ENCODE data around the gene LDAH.
"Not testable (repeated sequence)": the region's sequence is repeated elsewhere in the genome, so short reads cannot be mapped to it uniquely, and the experiment has no call there.

Gene LDAH

DNA sequence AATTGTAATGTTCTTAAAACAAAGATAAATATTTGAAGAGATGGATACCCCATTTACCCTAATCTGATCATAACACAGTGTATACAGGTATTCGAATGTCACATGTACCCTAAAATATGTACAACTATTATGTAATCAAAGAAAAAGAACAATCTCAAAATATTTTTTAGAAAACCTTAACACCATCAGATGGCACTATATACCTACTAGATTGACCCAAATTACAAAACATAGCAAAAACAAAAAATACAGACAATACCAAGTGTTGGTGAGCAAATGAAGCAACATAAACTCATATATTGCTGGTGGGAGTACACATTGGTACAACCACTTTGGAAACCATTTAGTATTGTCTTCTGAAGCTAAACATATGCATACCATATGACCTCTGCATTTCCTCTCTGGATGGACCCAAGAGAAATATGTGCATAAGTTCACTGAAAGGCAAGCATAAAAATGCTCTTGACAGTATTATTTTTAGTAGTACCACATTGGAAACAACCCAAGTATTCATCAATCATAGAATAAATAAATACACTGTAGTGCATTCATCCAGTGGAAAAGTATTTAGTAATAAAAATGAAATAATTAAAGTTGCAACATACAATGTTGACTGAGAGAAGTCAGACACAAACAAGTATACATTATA is 100.2 kb downstream of the LDAH start:
- DNase-seq (ENCODE audit: low spot score): no peak

- no peak for DNase-seq (ENCODE audit: low spot score)
Measured at GRCh38 chr2:20717641-20718040, 105.3 kb downstream of the LDAH start.

GRCh38 chr2:20716164-20716563 is 106.7 kb downstream of the LDAH start:
- not testable (repeated sequence) for DNase-seq (ENCODE audit: low spot score)

DNA sequence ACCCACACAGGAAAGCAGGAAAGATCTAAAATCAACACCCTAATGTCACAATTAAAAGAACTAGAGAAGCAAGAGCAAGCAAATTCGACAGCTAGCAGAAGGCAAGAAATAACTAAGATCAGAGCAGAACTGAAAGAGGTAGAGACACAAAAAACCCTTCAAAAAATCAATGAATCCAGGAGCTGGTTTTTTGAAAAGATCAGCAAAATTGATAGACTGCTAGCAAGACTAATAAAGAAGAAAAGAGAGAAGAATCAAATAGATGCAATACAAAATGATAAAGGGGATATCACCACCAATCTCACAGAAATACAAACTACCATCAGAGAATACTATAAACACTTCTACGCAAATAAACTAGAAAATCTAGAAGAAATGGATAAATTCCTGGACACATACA is 108.5 kb downstream of the LDAH start:
- DNase-seq (ENCODE audit: low spot score): not testable (repeated sequence)

GRCh38 chr2:20713585-20713984 is 109.3 kb downstream of the LDAH start:
- not testable (repeated sequence) for DNase-seq (ENCODE audit: low spot score)

DNA sequence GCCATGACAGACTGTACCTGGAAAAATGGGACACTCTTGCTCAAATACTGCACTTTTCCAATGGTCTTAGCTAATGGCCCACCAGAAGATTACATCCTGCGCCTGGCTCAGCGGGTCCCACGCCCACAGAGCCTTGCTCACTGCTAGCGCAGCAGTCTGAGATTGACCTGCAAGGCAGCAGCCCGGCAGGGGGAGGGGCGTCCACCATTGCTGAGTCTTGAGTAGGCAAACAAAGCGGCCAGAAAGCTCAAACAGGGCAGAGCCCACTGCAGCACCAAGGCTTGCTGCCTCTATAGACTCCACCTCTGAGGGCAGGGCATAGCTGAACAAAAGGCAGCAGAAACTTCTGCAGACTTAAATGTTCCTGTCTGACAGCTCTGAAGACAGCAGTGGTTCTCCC is 111.3 kb downstream of the LDAH start:
- not testable (repeated sequence) for DNase-seq (ENCODE audit: low spot score)

GRCh38 chr2:20707601-20708000 is 115.3 kb downstream of the LDAH start:
- no peak for DNase-seq (ENCODE audit: low spot score)

DNA sequence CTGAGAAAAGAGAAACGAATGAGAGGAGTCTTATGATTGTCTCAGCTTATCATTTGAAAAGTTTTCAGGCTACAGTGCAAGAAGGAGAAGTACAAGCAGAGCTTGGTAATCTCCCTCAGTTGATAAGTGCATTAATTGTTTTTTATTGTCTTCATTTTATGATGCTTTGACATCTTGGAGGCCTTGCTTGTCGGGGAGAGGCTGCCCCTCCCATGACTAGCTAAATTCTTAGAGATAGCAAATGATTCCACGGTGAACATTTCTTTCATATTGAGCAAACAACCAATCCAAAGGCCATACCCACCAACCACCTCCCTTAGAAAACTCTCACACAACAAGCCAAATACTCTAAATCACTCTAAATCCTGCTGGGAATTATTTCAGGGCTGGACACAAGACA is 116.1 kb downstream of the LDAH start:
- DNase-seq (ENCODE audit: low spot score): no peak

GRCh38 chr2:20706217-20706616 is 116.7 kb downstream of the LDAH start:
- DNase-seq (ENCODE audit: low spot score): no peak

GRCh38 chr2:20704886-20705285 is 118.0 kb downstream of the LDAH start:
- no peak for DNase-seq (ENCODE audit: low spot score)

DNA sequence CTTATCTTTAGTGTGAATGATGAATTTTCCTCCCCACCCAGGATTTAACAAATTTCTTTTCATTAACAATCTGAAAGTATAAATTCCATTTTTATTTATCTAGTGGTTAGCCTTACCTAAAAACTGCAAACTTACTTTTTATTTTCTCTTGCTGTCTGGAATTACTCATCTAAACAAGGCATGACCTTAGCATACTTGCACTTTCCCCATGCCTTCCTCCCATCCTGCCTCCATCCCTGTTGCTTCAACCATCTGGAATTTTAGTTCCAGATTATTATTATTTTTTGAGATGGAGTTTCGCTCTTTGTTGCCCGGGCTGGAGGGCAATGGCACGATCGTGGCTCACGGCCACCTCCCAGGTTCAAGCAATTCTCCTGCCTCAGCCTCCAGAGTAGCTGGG is 120.3 kb downstream of the LDAH start:
- no peak for DNase-seq (ENCODE audit: low spot score)

DNA sequence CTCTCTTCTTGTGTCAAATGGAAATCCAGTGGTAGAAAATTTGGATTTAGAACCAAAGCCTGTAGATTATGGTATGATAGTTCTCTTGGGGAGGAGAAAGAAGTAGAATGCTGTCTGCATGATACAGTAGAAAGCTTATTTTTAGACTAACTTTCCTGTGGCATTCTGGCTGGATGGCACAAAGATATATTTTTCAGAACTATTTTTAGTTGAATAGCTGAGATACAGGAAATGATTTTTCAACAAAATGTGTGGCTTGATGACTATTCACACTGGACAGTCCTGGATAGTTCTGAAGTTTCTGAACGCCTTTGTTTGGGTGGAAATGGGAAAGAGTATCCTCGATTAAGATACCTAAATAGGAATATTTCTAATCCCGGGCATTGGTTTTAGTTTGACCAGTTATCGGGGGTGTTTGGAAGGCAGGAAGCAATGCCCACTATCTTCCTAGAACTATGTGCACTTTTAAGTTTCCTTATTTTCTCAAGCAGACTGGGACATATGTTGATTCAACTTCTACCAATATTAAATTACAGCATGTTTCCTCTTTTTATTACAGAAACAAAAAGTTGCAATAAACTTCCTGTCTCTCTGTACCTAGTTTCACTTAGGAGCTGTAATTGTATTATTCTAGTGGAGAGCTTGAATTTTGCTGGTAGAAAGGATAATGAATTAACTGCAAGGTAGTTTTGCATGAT is 123.8 kb downstream of the LDAH start:
- DNase-seq (ENCODE audit: low spot score): no peak

GRCh38 chr2:20697322-20697934 is 125.5 kb downstream of the LDAH start:
- DNase-seq (ENCODE audit: low spot score): no peak

DNA sequence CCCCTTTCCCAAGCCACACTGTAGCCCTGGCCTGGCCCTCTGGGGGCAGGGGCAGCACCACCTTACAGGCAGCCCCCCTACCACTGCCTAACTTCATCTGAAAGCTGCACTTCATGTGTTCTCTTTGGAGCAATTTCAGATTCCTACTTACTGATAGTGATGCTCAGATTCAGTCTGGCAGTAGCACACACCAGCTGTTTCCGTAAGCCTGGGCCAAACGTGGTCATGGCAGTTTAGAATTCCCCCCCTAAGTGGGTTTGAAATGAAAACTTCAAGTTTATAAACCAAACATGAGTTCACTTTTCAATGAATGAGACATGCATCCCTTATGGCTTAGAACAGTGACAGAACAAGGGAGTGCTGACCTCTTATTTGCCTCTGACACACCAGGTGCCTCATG is 126.5 kb downstream of the LDAH start:
- no peak for DNase-seq (ENCODE audit: low spot score)

- no peak for DNase-seq (ENCODE audit: low spot score)
Measured at GRCh38 chr2:20693317-20693716, 129.6 kb downstream of the LDAH start.

DNA sequence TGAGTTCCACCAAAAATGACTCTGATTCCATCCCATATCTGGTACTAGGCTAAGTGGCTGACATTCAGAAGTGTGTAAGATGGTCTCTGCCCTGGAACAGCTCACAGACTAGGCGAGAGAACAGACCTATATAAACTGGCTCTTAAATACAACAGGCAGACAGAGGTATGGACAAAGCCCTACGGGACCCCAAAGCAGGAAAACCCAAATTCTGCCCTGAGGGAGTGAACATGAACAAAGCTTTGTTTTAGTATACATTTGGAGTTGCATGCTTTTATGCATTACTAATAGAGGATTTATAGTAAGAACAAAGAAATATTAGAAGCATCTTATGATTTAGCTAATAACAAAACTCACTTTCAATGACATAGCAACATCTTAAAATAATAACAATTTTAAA is 130.8 kb downstream of the LDAH start:
- no peak for DNase-seq (ENCODE audit: low spot score)

DNA sequence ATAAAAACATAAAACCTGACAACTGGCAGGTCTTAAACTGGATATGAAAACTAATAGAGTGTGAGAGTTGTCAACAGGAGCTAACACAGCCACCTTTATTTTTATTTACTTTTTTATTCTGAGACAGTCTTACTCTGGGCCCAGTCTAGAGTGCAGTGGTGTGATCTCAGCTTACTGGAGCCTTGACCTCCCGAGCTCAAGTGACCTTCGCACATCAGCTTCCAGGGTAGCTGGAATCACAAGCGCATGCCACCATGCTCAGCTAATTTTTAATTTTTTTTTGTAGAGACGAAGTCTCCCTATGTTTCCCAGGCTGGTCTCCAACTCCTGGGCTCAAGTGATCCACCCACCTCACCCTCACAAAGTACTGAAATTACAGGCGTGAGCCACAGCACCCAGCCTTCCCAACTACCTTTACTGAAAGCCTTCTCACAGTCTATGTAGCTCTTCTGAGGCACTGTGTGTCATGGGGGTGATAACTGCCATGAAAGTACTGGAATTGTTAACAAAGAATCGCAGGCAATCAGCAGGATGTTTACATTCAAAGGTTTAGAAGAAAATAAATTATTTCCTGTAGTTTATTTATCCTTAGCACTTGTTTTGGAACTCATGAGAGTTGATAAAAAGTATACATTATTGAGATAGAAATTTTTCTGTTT is 131.7 kb downstream of the LDAH start:
- no peak for DNase-seq (ENCODE audit: low spot score)

DNA sequence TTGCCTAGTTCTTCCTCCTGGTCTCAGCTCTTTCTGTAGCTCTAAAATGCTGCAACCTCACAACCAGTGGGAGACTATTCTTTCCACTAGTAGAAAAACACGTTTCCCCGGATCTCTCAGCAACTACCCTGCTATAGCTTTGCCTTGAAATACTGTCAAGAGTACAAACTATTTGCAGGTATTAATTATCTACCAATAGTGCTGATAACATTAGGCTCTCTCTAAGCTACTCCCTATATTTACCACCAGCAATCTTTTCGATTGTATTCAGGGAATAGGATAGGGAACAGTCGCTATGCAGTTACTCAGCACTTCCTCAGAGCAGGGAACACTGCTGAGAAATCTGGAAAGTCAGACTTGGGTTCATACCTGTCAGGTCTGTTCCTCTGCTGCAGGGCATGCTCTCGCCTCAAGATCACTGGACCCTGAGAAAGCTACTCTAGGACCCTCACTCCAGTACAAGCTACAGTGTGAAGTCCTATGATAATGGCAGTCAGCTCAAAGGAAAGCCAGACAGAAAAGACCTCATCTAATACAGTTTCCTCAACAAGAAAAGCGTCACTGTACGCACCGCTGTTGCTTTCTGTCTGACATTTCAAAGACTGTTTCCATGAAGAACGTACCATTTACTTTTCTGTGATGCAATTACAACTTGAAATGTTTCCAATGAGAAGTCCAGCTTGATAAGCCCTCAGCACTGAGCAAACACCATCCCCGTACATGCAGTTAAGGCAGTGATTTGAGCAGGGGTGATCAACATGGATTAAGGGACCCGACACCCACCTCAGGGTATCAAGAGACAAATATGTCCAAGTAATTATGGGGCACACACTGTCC is 133.3 kb downstream of the LDAH start:
- DNase-seq (ENCODE audit: low spot score): no peak

GRCh38 chr2:20687260-20687832 is 135.6 kb downstream of the LDAH start:
- peak; percentile 34 for DNase-seq (ENCODE audit: low spot score)

DNA sequence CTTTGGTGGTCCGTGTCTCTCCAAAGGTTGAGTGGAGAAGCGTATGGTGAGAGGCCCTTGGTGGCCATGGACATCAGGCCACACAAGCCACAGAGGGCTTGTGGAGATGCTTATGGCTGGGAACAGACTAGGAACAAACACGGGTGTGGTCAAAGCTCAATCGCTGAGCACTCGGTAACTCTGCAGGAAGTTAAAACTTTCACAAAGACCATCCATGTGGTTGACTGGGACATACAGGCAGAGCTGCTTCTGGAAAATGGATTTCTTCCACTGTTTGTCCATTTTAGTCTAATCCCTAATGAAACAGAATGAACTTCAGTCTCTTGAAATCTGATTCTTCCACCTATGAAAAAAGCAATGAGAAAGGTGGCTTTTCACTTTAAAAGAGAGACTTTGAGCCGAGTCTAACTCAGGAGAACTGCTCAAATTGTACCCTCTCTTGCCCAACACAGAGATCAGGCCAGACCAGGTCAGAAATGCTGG is 138.3 kb downstream of the LDAH start:
- DNase-seq (ENCODE audit: low spot score): no peak

DNA sequence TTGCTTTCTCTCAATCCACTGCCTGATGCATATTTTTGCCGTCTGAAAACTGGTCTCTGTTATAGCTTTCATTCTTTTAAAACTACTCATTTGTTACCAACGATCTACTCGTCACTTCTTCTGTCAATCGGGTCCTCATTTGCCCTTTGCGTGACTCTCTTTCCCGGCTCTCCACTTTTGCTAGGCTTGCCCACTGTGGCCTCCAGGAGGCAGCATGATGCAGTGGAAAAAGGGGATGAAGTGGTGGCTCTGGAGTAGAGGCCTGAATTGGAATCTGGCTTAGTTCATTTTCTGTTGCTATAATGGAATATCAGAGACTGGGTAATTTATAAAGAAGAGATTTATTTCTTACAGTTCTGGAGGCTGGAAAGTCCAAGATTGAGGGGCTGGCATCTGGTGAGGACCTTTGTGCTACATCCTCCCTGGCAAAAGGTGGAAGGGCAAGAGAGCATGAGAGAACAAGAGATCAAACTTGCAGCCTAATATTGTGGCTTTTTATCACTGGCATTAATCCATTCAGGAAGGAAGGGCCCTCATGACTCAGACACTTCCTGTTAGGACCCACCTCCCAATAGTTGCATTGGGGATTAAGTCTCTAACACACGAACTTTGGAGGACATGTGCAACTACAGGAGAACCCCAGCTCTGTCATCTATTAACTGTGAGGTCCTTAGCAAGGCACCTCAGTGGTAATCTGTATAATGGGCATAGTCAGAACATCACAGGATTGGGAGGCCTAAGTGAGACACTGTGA is 140.6 kb downstream of the LDAH start:
- peak; percentile 63 for DNase-seq (ENCODE audit: low spot score)

Data from AG20443 (cell line).